Heart left ventricle (tissue), 16 donors: ENCODE data around the gene FKBP1B. TPM values are rescaled to one million over a fixed set of nuclear protein-coding genes. Genes with fewer than 3 reads are reported as not detected.
A peak's percentile ranks its signal among the peaks of the same experiment; 100 is the strongest.

Source experiments
- ATAC-seq, 4 donors: fragments of 200-7000 bp; cut with Tn5 transposase; one replicate each; pipeline ENCODE4 v1.9.1; 2020 to 2022; ENCODE audit warnings: moderate library complexity in 4 of 4, mild to moderate bottlenecking in 3 of 4, moderate number of reproducible peaks in 1 of 4
- DNase-seq, 5 donors: peaks; one replicate each; pipeline ENCODE4 v3.0.0-alpha.2; 2020
- H3K27ac ChIP-seq, 12 donors: fragments of 200-600 bp; sonication (generic) in 4 of 12; one replicate each; pipeline versions ENCODE4 v1.5.0 to v1.8.0; 2016 to 2022; ENCODE audit warnings: mild to moderate bottlenecking in 2 of 12
- H3K27me3 ChIP-seq, 9 donors: fragments of 200-600 bp; sonication (generic) in 2 of 9; one replicate each; pipeline versions ENCODE4 v1.5.1 to v1.8.0; 2016 to 2022; ENCODE audit warnings: mild to moderate bottlenecking in 3 of 9
- H3K36me3 ChIP-seq, 9 donors: fragments of 200-600 bp; sonication (generic) in 2 of 9; one replicate each; pipeline versions ENCODE4 v1.5.0 to v1.8.0; 2018 to 2022; ENCODE audit warnings: mild to moderate bottlenecking in 2 of 9
- H3K4me1 ChIP-seq, 12 donors: fragments of 200-600 bp; sonication (generic) in 4 of 12; one replicate each; pipeline versions ENCODE4 v1.5.0 to v1.8.0; 2016 to 2022; ENCODE audit warnings: mild to moderate bottlenecking in 3 of 12
- H3K4me3 ChIP-seq, 12 donors: fragments of 200-600 bp; sonication (generic) in 4 of 12; one replicate each; pipeline versions ENCODE4 v1.5.0 to v1.8.0; 2017 to 2022; ENCODE audit warnings: mild to moderate bottlenecking in 9 of 12, moderate library complexity in 4 of 12
- H3K9me3 ChIP-seq, 12 donors: fragments of 200-600 bp; sonication (generic) in 4 of 12; one replicate each; pipeline versions ENCODE4 v1.5.0 to v1.8.0; 2016 to 2022; ENCODE audit warnings: mild to moderate bottlenecking in 1 of 12
- POLR2A ChIP-seq, 2 donors: fragments of 450-650 bp; IDR thresholded peaks; one replicate each; pipeline ENCODE4 v1.6.1; 2017; ENCODE audit warnings: antibody characterized with exemption in 2 of 2, mild to moderate bottlenecking in 2 of 2, moderate library complexity in 2 of 2
- WGBS, 4 donors: extraction: QIAGEN DNeasy Blood & Tissue Kit in 2 of 4; methylation state at CpG; one replicate each; pipeline versions ENCODE4 v1.1.5 to v1.1.7; 2013 to 2018; 5-methylcytosine and 5-hydroxymethylcytosine counted together
- intact Hi-C, 10 donors: fragments of 100-400 bp; cut with DNase I; formaldehyde crosslinking; loops; one replicate each; pipeline versions ENCODE4 v1.11.1 to v1.14.2; 2022
- polyA plus RNA-seq, 2 donors: library from polyadenylated mRNA; stranded (reverse); fragments of 200-250 nt; gene quantifications; one replicate each; pipeline ENCODE4 v1.2.3, GENCODE V29; 2013
- total RNA-seq, 9 donors: library from RNA; depleted of rRNA in 2 of 9; stranded (reverse); fragments of >200 nt in 2 of 9; fragmentation: NEBNext Ultra II Directional in 3 of 9; extraction: Animal tissue kit (Norgen Biotek cat#: 25700) in 3 of 9; gene quantifications; one replicate each; pipeline versions ENCODE4 v1.1.0 to v1.2.4, GENCODE V29; 2016 to 2023
- TF ChIP-seq, protein P1 (sequence below), 12 donors: fragments of 200-600 bp; sonication (generic) in 4 of 12; IDR thresholded peaks; one replicate each; pipeline versions ENCODE4 v1.5.0 to v1.8.0; 2018 to 2022; ENCODE audit warnings: antibody characterized with exemption in 12 of 12, mild to moderate bottlenecking in 5 of 12
- donor health status: ischemic (EF 13 %, LVEDD 7.1; RV severe dilation, severe dysfunction).
- donor health status: healthy with polysubstance abuse.
- donor health status: DM: no; HTN: yes; CAD: no.
- donor health status: DM: no; HTN: no; CAD: no.
- donor health status: ischemic (EF 25% LVEDD 6.9; RV normal size, moderate dysfunction).
- donor health status: ischemic (EF 25% LVEDD 5.7; RV mildly dilated, moderate dysfunction).
- donor health status: healthy.
- donor health status: DM: yes; HTN: yes; CAD: no.
- donor health status: ischemic (EF 35%, LVEDD 5.7; RV mildly dilated, moderate dysfunction).
- donor health status: nonischemic (EF 11% LVEDD 7.7; RV severe dilation, severe dysfunction).
- donor health status: DM: yes; HTN: yes; CAD: no.
- donor health status: PGD.
- donor health status: ischemic (EF 29% LVEDD 5.4; RV normal size, mild dysfunction).
- donor health status: nonischemic (EF 23%, LVEDD 6.1; RV moderate dilation, normal function).

Gene FKBP1B
- total and polyA plus RNA-seq, 11 donors = 1.4 to 7.6 (median 2.6) TPM

DNA sequence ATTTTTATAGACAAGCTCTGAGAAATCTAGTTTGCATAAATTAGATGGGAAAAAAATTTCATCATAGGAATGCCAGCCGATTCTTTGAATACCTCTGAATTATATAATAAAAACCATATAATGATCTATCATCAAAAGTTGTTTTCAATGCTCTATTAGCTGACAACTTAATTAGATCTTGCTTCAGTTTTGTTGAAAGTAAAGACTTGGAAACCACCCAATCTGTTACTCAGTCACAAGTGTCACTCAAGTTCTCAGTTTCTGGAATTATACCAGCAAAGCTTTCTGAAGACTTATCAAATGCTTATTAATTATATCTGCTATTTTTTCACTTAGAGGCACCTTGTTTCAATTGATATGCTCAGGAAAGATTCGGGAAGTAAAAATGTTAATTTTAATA, 52.5 kb downstream of the FKBP1B start:
- Histone ChIP-seq H3K27ac (no peak overlapping the region), H3K9me3 (peaks cover 0 to 13% (median 0%) of the 10 kb centered on the region in 12 donors), H3K36me3 (peaks cover 0 to 7% (median 0%) of the 10 kb centered on the region in 9 donors), H3K4me1 (peaks cover 0 to 3% (median 0%) of the 10 kb centered on the region in 12 donors), H3K4me3 (no peak overlapping the region), H3K27me3 (no peaks in the 10 kb centered on the region)
- DNase-seq (no peak), ATAC-seq (no peak)
- intact Hi-C loops = no loop called here
- WGBS, 4 donors = 71 to 95% (median 84%) methylated on average over 2 of the region's 2 CpGs
- TF ChIP-seq, protein P1, sequence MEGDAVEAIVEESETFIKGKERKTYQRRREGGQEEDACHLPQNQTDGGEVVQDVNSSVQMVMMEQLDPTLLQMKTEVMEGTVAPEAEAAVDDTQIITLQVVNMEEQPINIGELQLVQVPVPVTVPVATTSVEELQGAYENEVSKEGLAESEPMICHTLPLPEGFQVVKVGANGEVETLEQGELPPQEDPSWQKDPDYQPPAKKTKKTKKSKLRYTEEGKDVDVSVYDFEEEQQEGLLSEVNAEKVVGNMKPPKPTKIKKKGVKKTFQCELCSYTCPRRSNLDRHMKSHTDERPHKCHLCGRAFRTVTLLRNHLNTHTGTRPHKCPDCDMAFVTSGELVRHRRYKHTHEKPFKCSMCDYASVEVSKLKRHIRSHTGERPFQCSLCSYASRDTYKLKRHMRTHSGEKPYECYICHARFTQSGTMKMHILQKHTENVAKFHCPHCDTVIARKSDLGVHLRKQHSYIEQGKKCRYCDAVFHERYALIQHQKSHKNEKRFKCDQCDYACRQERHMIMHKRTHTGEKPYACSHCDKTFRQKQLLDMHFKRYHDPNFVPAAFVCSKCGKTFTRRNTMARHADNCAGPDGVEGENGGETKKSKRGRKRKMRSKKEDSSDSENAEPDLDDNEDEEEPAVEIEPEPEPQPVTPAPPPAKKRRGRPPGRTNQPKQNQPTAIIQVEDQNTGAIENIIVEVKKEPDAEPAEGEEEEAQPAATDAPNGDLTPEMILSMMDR (IDR thresholded peaks at IDR 0.05) = no peak
- no peak for TF ChIP-seq POLR2A (IDR thresholded peaks at IDR 0.05)

DNA sequence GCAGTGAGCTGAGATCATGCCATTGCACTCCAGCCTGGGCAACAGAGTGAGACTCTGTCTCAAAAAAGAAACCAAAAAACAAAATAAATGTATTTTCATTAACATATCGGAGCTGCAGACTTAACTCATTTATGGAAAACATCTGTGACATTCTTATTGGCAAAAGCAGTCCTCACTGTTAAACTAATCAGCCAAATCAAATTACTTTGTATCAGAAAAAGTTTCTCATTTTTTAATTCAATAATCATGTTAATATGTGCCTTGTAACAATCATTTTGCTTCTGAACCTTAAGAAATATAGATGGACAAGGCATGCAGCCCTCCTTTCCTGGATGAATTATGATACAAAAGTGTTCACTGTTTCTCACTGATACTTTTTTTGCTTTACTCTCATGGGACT, 53.1 kb downstream of the FKBP1B start:
- H3K4me1 ChIP-seq = peaks cover 0 to 3% (median 0%) of the 10 kb centered on the region in 12 donors
- DNase-seq (no peak), ATAC-seq (no peak)
- peaks cover 0 to 7% (median 0%) of the 10 kb centered on the region in 9 donors for H3K36me3 ChIP-seq
- no peak for TF ChIP-seq POLR2A (IDR thresholded peaks at IDR 0.05)
- TF ChIP-seq, protein P1 (IDR thresholded peaks at IDR 0.05) = no peak
- H3K4me3 ChIP-seq = no peak overlapping the region
- no peaks in the 10 kb centered on the region for H3K27me3 ChIP-seq
- intact Hi-C loops = no loop called here
- no peak overlapping the region for H3K27ac ChIP-seq
- H3K9me3 ChIP-seq = peaks cover 0 to 17% (median 0%) of the 10 kb centered on the region in 12 donors
- WGBS, 4 donors = 89 to 94% (median 92%) methylated on average over 1 of the region's 1 CpG

DNA sequence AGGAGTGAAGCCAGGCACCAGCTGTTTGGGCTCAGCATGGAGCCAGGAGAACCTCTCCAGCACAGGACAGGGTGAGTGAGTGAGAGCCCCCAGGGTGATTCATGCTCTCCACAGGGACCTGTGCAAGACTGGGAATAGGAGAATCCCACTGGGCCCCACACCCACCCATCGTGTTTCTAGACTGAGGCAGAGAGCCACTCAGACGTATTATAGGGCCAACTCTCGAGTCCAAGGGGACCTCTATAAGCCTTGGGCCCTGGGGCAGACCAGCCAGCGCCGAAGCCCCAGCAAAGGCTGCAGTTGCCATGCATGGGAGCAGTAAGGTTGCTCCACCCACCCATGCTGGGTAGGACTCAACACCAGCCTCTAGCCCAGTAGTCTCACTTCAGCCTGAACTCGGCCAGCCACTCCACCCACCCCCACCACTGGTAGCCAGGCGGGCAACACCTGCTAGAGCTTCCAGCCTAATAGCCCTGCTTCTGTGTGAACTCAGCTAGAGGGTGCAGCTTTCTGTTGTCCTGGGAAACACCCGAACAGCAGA, 54.6 kb downstream of the FKBP1B start:
- TF ChIP-seq POLR2A (IDR thresholded peaks at IDR 0.05) = no peak
- TF ChIP-seq, protein P1 (IDR thresholded peaks at IDR 0.05) = no peak

DNA sequence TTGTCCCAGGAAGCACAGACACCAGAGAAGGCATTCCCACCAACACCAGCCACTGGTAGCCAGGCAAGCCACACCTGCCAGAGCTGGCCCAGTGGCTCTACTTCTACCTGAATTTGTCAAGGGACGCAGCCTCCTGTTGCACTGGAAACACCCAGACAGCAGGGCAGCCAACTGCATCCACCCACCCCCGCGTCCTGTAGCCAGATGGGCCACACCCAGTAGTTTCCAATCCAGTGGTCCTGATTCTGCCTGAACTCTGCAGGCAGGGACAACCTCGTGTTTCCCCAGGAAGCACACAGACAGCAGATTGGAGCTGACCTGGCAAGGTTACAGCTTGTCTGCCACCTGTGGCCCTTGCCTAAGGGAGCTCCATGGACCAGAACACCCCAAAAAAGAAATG, 55.4 kb downstream of the FKBP1B start:
- Histone ChIP-seq H3K27me3 (no peaks in the 10 kb centered on the region), H3K27ac (no peak overlapping the region), H3K9me3 (peaks cover 0 to 19% (median 0%) of the 10 kb centered on the region in 12 donors), H3K4me1 (peaks cover 0 to 3% (median 0%) of the 10 kb centered on the region in 12 donors), H3K36me3 (peaks cover 0 to 7% (median 0%) of the 10 kb centered on the region in 9 donors), H3K4me3 (no peak overlapping the region)
- no peak for DNase-seq
- intact Hi-C loops = no loop called here
- 50 to 61% (median 61%) methylated on average over 4 of the region's 4 CpGs for WGBS, 4 donors
- no peak for TF ChIP-seq POLR2A (IDR thresholded peaks at IDR 0.05)
- TF ChIP-seq, protein P1 (IDR thresholded peaks at IDR 0.05) = no peak
- ATAC-seq = peak in 1 of 4 donors; percentile 55

More for the DNA sequence above, 54.6 kb downstream of the FKBP1B start:
- Histone ChIP-seq H3K36me3 (peaks cover 0 to 7% (median 0%) of the 10 kb centered on the region in 9 donors), H3K27ac (no peak overlapping the region), H3K4me1 (peaks cover 0 to 3% (median 0%) of the 10 kb centered on the region in 12 donors), H3K27me3 (no peaks in the 10 kb centered on the region), H3K9me3 (peaks cover 0 to 19% (median 0%) of the 10 kb centered on the region in 12 donors), H3K4me3 (no peak overlapping the region)
- 94 to 99% (median 96%) methylated on average over 8 of the region's 8 CpGs for WGBS, 4 donors
- DNase-seq (no peak), ATAC-seq (no peak)
- intact Hi-C loops = no loop called here
